HG03066 (cell line): Measurements from ENCODE around the gene CDK16.
A peak's percentile ranks its signal among the peaks of the same experiment; 100 is the strongest.

Experiments used
- ATAC-seq: cut with Tn5 transposase; IDR thresholded peaks from one replicate; pipeline ENCODE4 v1.9.1; 2021; ENCODE audit warnings: low read depth; ENCODE audit not compliant: unreplicated experiment

The CDK16 gene

GRCh38 chrX:47204970-47205369 lies 13.5 kb upstream of the CDK16 start:
- no peak for ATAC-seq

- ATAC-seq, result no peak
These were observed 12.2 kb upstream of the CDK16 start for GRCh38 chrX:47206316-47206715.

- no peak for ATAC-seq
These were observed 10.4 kb upstream of the CDK16 start for GRCh38 chrX:47208108-47208507.

GRCh38 chrX:47209508-47210238 lies 8.8 kb upstream of the CDK16 start:
- ATAC-seq, result no peak

- no peak for ATAC-seq
These were observed 7.6 kb upstream of the CDK16 start for GRCh38 chrX:47210661-47211425.

- no peak for ATAC-seq
These were observed 5.8 kb upstream of the CDK16 start for GRCh38 chrX:47212381-47213293.

GRCh38 chrX:47214435-47215077 lies 3.9 kb upstream of the CDK16 start:
- ATAC-seq, result no peak

- ATAC-seq, result no peak
These were observed 3.1 kb upstream of the CDK16 start for GRCh38 chrX:47215291-47215900.

GRCh38 chrX:47216393-47216925 lies 2.0 kb upstream of the CDK16 start:
- no peak for ATAC-seq

- ATAC-seq, result no peak
These were observed 1.2 kb upstream of the CDK16 start for GRCh38 chrX:47217121-47217851.

GRCh38 chrX:47217852-47218279 lies 615 bp upstream of the CDK16 start:
- peak; percentile 73 for ATAC-seq

GRCh38 chrX:47218920-47219815 lies 687 bp downstream of the CDK16 start:
- ATAC-seq, result no peak

GRCh38 chrX:47221756-47222155 lies 3.3 kb downstream of the CDK16 start:
- no peak for ATAC-seq

- no peak for ATAC-seq
These were observed 4.4 kb downstream of the CDK16 start for GRCh38 chrX:47222751-47223350.

GRCh38 chrX:47223476-47224250 lies 5.2 kb downstream of the CDK16 start:
- ATAC-seq, result no peak

GRCh38 chrX:47224266-47224895 lies 5.9 kb downstream of the CDK16 start:
- ATAC-seq, result no peak

- ATAC-seq, result no peak
These were observed 6.4 kb downstream of the CDK16 start for GRCh38 chrX:47224896-47225290.
